GM19240 (cell line): Measurements from ENCODE around the gene DNAJA1.
"Not testable (repeated sequence)": the region's sequence is repeated elsewhere in the genome, so short reads cannot be mapped to it uniquely, and the experiment has no call there.

Experiments used
- DNase-seq: peaks from one replicate; pipeline ENCODE4 v3.0.0; 2011; ENCODE audit warnings: low spot score; ENCODE audit not compliant: insufficient read length

DNAJA1 gene

DNA sequence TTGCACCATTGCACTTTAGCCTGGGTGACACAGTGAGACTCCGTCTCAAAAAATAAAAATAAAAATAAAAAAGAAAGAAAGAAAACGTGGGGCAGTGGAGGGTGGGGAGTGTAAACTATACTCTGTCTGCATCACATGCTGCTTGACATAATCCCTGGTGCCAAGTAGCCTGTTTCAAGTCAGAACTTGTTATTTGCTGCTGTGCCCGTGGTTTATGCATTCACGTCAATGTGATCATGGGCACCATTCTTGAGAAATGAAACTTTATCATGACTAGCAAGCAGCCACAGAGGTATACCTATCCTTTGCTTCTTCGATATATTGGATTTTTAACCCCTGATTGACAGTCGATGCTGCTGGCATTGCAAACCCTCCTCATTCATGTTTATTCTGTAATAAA is 55.5 kb downstream of the DNAJA1 start:
- DNase-seq, result no peak

DNA sequence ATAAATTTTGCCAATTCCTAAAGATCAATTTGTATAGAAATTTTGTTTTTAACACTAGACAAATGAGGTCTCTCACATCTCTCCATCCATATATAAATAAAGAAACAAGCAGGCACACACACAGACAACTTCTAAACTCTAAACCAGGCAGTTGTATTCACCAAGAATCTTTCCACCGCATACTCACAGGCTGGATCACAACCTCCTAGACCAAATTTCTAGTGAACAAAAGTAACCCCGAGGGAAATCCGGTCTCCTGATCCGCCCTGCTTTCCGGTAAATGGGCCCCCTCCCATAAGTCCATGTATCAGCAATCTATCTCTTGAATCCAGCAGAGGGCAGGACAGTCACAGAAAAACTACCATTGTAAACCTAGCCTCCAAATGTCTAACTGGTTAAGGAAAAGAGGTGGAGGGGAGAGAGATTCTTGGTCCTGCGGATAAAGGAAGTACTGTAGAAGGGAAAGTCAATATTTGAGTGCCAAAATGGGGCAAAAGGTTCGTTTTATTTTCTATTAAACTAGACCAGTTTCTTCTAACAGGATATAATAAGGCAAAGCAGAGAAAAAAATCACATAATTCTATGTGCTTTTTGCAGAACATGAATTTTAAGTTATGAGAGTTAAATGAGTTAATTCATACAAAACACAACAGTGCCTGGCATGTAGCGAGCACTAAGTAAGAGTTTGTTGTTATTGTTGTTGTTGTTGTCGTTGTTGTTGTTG is 56.2 kb downstream of the DNAJA1 start:
- peak; percentile 57 for DNase-seq

DNA sequence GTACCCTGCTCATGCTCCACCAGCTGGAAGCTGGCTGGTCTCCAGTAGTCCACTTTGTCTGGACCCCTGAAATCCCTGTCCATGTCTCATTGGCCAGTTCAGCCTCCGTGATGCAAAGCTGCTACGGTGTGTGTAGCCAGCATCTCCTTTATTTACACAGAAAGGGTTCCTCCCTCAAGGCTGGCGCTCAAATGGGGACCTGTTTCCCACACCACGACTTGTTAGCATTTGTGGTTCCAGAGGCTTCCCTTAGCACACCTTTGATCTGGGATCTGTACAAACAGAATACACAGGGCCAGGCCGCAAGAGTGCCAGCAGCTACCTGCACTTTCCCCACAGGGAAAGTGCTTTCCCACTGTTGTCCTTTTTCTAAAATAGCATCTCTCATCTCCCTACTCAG is 57.1 kb downstream of the DNAJA1 start:
- no peak for DNase-seq

DNA sequence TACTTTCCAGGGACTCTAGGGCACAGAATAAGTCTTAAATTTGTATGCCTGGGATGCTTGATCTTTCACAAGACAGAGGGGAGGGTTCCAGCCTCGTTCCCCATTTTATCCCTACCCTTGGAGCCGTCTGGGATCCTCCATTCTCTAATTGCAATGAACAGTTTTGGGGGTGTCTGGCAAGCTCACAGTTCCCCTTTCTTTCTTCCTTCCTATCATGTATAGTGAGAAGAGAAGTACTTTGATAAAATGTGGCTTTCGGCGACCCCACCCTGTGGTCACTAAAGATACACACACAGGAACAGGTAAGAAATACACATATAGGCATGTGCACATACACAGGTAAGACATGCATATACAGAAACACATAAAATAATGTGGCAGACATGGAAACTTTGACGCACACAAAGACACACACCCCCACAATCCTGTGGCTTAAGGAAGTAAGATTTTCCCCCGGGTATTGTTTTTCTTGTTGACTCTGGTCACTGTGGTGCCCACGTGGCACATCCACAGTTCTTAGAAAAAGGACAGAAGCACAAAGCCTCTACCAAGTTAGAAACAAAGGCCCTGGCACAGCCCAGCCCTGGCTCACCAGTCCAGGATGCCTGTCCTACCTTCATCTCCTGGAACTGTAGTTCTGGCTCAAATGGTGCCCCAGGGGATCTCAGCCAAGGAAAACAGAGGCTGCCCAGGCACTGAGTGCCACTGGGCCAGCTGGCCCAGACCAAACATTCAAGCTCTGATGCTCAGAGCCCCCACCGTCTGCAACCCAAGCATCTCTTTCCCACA is 57.7 kb downstream of the DNAJA1 start:
- no peak for DNase-seq

DNA sequence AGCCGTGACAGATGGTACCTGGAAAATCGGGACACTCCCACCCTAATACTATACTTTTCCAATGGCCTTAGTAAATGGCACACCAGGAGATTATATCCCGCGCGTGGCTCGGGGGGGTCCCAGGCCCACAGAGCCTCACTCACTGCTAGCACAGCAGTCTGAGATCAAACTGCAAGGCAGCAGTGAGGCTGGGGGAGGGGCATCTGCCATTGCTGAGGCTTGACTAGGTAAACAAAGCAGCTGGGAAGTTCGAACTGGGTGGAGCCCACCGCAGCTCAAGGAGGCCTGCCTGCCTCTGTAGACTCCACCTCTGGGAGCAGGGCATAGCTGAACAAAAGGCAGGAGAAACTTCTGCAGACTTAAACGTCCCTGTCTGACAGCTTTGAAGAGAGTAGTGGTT is 60.6 kb downstream of the DNAJA1 start:
- DNase-seq, result not testable (repeated sequence)
